Measurements from ENCODE around the gene NEK5.

DNA sequence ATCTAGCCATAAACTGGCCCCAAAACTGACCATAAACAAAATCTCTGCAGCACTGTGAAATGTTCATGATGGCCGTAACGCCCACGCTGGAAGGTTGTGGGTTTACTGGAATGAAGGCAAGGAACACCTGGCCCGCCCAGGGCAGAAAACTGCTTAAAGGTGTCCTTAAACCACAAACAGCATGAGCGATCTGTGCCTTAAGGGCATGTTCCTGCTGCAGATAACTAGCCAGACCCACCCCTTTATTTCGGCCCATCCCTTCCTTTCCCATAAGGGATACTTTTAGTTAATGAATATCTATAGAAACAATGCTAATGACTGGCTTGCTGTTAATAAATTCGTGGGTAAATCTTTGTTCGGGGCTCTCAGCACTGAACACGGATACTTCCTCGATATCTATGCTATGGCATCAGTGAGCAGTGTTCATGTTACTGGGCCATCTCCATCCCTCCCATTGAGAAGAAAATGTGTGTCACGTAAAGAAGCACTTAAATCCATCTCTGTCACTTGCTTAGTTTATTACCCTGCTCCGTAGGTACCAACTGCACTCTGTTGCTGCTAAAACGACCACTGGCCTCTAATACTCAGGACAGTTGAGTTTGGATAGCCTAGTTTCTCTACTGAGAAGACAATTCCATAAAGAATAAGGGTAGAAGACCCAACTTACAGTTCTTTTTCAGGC, 122.9 kb downstream of the NEK5 start:
- TF ChIP-seq POLR2AphosphoS5 (IDR thresholded peaks at IDR 0.05; ENCODE audit: borderline replicate concordance, low read depth, low read length) (no peak), EZH2 (IDR thresholded peaks at IDR 0.05) (no peak), FOXP2 (optimal IDR thresholded peaks at IDR 0.05; ENCODE audit: control extremely low read depth, extremely low read length, insufficient read depth) (no peak)
